ENCODE results near the gene WLS. TPM values are rescaled to one million over a fixed set of nuclear protein-coding genes. Genes with fewer than 3 reads are reported as not detected.
"Not testable (repeated sequence)": the region's sequence is repeated elsewhere in the genome, so short reads cannot be mapped to it uniquely, and the experiment has no call there.

WLS gene
- total RNA-seq, 2 donors from 2014 or later, result not detected

DNA sequence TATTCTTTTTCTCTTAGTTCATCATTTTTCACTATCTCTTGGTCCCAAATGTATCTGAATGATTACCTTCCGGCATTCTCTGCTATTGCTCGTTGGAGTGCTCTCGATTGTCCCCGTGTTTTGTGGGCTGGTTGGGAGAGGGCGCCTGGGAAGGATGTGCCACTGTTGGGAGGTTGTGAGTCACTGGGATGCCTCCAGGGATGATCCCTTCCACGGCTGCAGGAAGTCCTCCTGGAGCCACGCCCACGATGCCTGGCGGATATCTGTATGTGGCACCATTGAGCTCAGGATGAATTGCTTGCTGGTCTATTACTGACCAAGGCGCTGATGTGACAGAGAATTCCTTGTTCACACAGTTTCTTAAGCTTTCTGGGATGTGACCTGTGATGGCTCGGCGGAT lies 70.7 kb downstream of the WLS start:
- H3K9me3 Mint-ChIP-seq; H3K27ac Mint-ChIP-seq; H3K4me3 Mint-ChIP-seq; ATAC-seq; H3K4me1 Mint-ChIP-seq (ENCODE audit: low read depth in 2 of 2); H3K36me3 Mint-ChIP-seq; H3K27me3 Mint-ChIP-seq; DNase-seq (ENCODE audit: low spot score): not testable (repeated sequence)

DNA sequence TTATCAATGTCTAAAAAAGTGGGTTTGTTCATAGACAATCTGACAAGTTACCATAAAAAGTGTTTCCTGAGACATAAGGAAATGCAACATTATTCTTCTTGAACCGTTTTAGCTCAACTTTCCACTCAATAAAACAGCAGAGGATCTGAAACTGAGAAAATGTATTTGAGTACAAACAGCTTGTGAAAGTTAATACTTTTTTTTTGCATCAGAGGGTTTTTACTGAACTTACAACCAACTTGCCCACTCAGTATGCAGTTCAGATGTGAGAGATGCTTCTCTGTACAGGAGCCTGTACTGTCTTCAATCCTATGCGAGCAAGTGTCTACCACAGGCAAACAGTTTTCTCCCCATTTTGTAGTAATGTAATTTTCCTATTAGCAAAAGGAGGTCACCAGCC lies 71.4 kb downstream of the WLS start:
- not testable (repeated sequence) for H3K9me3 Mint-ChIP-seq; H3K27ac Mint-ChIP-seq; ATAC-seq; H3K4me3 Mint-ChIP-seq; DNase-seq (ENCODE audit: low spot score); H3K36me3 Mint-ChIP-seq; H3K4me1 Mint-ChIP-seq (ENCODE audit: low read depth in 2 of 2); H3K27me3 Mint-ChIP-seq

DNA sequence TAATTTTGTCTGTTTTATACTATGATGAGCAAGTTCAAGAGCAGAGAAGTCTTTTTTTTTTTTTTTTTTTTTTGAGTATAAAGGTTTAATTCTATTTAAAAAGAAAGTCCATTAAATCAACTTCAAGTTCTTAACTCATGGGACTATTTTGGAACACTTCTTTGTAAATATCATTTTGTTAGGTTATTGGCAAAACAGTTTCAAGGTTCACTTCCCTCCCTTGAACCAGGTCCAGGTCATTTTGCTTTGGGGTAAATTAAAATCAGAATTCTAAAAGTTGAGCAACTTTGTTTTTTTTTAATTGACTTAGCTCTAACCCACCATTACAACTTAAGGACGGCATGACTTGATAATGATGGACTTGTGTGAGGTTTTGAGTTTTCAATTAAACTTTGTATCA lies 72.3 kb downstream of the WLS start:
- Mint-ChIP-seq H3K9me3 (no peaks in the 10 kb centered on the region), H3K27me3 (peaks cover 0 to 3% of the 10 kb centered on the region in 2 donors), H3K4me1 (ENCODE audit: low read depth in 2 of 2) (no peaks in the 10 kb centered on the region), H3K4me3 (no peak overlapping the region), H3K36me3 (no peaks in the 10 kb centered on the region), H3K27ac (no peak overlapping the region)
- DNase-seq (ENCODE audit: low spot score) (no peak), ATAC-seq (no peak)

DNA sequence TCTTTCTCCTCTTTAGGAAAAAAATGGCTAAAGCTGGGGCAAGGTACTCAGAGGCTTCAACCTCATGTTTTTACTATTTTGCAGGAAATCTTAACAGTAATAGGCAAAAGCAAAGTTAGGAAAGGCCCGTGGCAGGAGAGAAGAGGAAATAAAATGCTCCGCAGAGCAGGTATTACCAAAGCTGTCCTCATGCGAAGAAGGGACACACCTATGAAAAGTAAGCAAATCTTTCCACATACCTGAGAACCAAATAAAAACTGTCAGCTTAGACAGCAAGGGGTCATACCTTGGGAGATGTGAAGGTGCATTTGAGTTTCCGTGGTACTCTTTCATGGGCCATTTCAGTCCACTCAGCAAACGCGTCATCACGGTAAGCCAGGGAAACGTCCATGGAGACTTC lies 73.5 kb downstream of the WLS start:
- peaks cover 0 to under 1% of the 10 kb centered on the region in 2 donors for H3K27me3 Mint-ChIP-seq
- H3K27ac Mint-ChIP-seq, result no peak overlapping the region
- H3K9me3 Mint-ChIP-seq, result no peaks in the 10 kb centered on the region
- no peak overlapping the region for H3K4me3 Mint-ChIP-seq
- DNase-seq (ENCODE audit: low spot score) (no peak), ATAC-seq (no peak)
- H3K4me1 Mint-ChIP-seq (ENCODE audit: low read depth in 2 of 2), result no peaks in the 10 kb centered on the region
- no peaks in the 10 kb centered on the region for H3K36me3 Mint-ChIP-seq

DNA sequence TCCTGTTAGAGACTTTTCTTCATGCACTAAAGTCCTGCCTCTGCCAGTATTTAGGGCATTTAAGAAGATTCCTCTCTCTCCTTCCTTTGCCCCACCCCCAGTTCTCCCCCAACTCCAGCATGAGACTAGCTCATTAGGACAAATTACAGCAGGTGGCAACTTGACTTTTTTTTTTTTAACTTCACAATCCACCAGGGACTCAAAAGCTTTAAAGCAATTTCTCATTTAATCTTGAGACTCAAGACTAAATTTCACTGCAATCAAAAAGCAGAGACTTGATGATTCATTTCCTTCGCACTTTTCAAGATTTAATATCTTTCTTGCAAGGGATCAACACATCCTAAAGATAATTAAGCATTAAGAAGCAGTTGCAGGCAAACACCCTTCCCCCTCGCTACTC lies 74.9 kb downstream of the WLS start:
- ATAC-seq, result no peak

DNA sequence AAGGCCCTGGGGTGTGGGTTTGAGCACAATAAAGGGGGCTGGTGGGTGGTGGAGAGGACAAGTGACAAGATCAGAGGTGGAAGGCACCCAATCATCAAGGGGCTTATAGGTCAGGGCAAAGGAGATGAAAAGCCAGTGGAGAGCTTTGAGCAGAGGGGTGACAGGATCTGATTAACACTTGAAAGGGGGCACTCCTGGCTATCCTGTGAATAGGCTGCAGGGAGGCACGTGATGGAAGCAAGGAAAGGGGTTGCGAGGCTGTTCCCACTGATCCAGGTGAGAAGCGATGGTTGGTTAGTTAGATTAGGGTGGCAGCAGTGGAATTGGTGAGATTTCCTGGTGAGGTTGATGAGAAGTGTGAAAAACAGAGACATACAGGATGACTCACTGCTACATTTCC lies 80.6 kb downstream of the WLS start:
- no peak overlapping the region for H3K4me3 Mint-ChIP-seq
- H3K27ac Mint-ChIP-seq, result no peak overlapping the region
- H3K9me3 Mint-ChIP-seq, result no peaks in the 10 kb centered on the region
- no peaks in the 10 kb centered on the region for H3K27me3 Mint-ChIP-seq
- peak in 1 of 2 donors; percentile 20 for ATAC-seq
- no peaks in the 10 kb centered on the region for H3K4me1 Mint-ChIP-seq (ENCODE audit: low read depth in 2 of 2)
- no peak for DNase-seq (ENCODE audit: low spot score)
- H3K36me3 Mint-ChIP-seq, result no peaks in the 10 kb centered on the region

More for the DNA sequence above, 74.9 kb downstream of the WLS start:
- H3K27me3 Mint-ChIP-seq, result no peaks in the 10 kb centered on the region
- no peak overlapping the region for H3K4me3 Mint-ChIP-seq
- H3K27ac Mint-ChIP-seq, result no peak overlapping the region
- DNase-seq (ENCODE audit: low spot score), result no peak
- H3K36me3 Mint-ChIP-seq, result no peaks in the 10 kb centered on the region
- no peaks in the 10 kb centered on the region for H3K9me3 Mint-ChIP-seq
- no peaks in the 10 kb centered on the region for H3K4me1 Mint-ChIP-seq (ENCODE audit: low read depth in 2 of 2)

DNA sequence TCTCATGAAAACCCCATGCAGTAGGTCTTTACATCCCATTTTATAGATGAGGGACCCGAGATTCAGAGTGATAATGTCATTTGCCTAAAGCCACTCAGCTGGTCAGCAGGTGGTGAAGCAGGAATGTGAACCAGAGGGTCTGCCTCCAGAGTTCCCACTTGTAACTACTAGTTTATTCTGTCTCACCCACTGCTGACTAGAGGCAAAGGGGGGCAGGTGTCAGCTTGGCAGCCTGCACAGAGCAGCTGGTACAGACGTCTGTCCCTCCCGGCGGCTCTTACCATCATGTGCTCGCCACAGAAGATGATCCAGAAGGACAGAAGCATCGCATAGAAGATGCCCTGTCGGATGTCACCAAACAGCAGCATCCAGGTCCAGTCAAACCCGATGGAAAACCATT lies 82.4 kb downstream of the WLS start:
- H3K27ac Mint-ChIP-seq, result no peak overlapping the region

DNA sequence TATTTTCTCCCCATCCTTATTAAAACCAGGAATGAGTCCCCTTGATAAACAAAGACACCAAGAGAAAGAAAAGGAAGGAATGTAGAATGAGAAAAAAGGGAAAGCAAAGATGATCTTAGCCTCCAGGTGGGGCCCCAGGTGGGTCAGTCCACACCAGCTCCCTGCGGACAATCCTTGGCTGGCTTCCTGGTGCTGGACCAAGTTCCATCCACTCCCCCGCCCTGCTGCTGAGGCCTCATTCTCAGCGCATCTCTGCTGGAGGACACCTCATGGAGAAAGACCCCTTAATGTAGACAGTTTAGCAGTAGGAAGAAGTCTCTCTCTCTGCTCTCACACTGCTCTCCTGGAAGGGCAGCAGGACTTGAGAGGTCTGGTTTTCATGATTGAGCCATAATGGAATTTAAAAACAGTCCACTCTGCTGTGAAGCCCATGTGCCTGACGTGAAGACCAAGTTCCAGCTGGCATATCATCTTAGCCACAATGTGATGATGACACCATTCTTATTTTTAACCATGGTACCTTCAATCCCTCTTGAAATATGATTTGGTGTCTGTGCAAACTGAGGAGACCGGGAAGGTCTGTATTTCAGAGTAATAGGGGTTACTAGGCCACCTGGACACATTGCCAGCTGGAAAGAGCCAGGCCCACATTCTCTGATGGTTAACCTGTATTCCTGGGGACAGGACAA lies 83.1 kb downstream of the WLS start:
- Mint-ChIP-seq H3K36me3 (no peaks in the 10 kb centered on the region), H3K4me3 (no peak overlapping the region), H3K27ac (no peak overlapping the region), H3K9me3 (no peaks in the 10 kb centered on the region), H3K27me3 (no peaks in the 10 kb centered on the region), H3K4me1 (ENCODE audit: low read depth in 2 of 2) (no peaks in the 10 kb centered on the region)
- peak in 1 of 2 donors; percentile 26 for ATAC-seq
- DNase-seq (ENCODE audit: low spot score), result no peak

More for the DNA sequence above, 82.4 kb downstream of the WLS start:
- DNase-seq (ENCODE audit: low spot score) (no peak), ATAC-seq (no peak)
- Mint-ChIP-seq H3K36me3 (no peaks in the 10 kb centered on the region), H3K9me3 (no peaks in the 10 kb centered on the region), H3K4me1 (ENCODE audit: low read depth in 2 of 2) (no peaks in the 10 kb centered on the region), H3K4me3 (no peak overlapping the region), H3K27me3 (no peaks in the 10 kb centered on the region)

DNA sequence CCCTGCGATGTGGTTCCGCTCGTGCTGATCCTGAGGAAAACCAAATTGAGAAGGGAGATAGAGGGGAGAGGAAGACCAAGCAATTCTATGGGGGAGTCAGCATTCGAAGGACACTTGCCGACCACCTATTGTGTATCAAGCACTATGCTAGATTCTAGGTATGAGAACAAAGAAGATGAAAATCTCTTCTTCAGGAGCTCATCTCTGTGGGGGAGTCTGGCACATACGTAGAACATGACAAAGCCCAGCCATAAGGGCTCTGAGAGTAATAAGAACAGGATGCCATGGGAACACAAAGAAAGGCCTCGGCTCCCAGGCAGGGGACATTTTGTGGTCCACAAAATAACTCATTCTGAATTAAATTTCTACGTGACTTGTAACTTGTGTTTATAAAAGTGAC lies 83.7 kb downstream of the WLS start:
- Mint-ChIP-seq H3K4me3 (no peak overlapping the region), H3K4me1 (ENCODE audit: low read depth in 2 of 2) (no peaks in the 10 kb centered on the region), H3K9me3 (no peaks in the 10 kb centered on the region), H3K27ac (no peak overlapping the region), H3K27me3 (no peaks in the 10 kb centered on the region), H3K36me3 (no peaks in the 10 kb centered on the region)
- ATAC-seq (no peak), DNase-seq (ENCODE audit: low spot score) (no peak)

DNA sequence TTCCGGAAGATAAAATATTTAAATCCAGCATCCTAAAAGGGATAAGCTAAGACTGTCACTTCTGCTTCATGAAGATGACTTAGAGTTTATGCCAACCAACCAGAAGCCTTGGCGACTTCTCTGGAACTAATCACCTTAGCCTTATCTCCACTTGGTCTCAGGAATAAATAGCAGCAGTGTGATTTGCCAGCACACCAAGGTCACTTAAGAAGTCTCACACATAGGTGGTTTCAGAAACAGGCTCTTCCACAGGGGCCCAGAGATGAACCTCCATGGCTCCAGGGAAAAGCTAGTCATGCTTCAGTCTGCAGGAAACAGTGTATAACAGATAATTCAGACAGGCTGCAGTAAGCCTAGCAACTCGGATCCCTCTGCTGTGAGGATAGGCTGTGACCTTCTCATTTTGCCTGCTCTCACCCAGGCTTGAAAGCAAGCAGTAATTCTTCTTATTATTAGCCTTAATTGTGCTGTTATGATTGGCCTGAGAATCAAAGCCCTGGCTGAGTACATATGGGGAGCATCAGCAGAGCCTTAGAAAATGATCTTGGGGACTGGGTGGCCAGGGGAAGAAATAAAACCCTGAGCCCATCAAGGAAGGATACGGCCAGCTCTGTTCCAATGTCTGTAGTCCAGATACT lies 84.7 kb downstream of the WLS start:
- ATAC-seq (no peak), DNase-seq (ENCODE audit: low spot score) (no peak)
- Mint-ChIP-seq H3K27ac (no peak overlapping the region), H3K36me3 (no peaks in the 10 kb centered on the region), H3K27me3 (no peaks in the 10 kb centered on the region), H3K4me1 (ENCODE audit: low read depth in 2 of 2) (no peaks in the 10 kb centered on the region), H3K9me3 (no peaks in the 10 kb centered on the region), H3K4me3 (no peak overlapping the region)

DNA sequence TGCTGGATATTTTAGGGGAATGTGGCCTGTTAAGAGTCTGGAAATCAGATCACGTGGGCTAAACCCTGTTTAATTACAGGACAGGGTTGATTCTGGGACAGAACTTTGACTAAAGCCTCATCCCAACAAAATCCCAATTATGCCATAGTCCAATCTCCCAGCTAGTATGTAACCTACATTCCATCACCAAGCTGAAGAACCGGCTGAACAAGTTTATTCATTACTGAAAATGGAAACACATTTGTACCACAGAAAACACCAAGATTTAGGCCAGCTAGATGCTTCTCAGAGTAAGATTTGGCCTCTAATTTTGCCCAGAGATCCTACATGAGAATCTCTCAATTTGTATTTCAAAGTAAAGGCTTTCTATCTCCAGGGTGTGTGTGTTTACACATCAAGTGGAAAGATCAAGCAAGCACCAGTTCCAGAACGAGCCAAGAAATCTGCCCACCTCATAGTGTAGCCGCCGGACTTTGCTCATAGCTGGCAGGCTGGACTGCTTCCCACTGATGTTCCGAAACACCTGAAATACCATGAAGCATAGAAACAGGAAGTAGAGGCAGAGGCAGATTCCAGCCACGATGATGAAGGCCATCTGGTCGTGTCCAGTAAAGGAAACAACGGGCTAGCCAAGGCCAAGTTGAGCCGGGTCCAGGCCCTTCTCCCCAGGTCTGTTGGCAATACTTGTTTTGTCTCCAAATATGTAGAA lies 86.8 kb downstream of the WLS start:
- no peaks in the 10 kb centered on the region for H3K4me1 Mint-ChIP-seq (ENCODE audit: low read depth in 2 of 2)
- no peaks in the 10 kb centered on the region for H3K36me3 Mint-ChIP-seq
- no peak overlapping the region for H3K4me3 Mint-ChIP-seq
- no peak overlapping the region for H3K27ac Mint-ChIP-seq
- no peak for ATAC-seq
- no peaks in the 10 kb centered on the region for H3K9me3 Mint-ChIP-seq
- H3K27me3 Mint-ChIP-seq, result peaks cover 0 to 2% of the 10 kb centered on the region in 2 donors
- no peak for DNase-seq (ENCODE audit: low spot score)

DNA sequence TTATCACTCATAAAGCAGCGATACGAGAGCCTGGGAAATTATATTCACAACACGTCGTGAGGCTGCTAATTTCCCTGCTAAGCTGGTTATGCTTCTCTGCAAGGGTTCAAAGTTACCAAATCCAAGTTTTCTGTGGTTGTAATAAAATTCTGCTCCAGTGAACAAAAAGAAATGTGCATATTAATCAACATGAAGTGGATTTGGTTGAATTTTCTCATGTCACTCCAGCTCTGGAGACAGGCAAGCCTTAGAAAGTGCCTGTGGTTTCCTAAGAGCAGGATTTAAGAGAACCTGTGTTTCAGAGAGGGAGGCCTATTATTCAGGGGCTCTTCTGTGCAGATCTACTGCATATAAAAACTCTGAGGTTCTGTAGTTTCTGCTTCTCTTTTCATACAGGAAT lies 87.5 kb downstream of the WLS start:
- ATAC-seq (no peak), DNase-seq (ENCODE audit: low spot score) (no peak)
- peaks cover 0 to 2% of the 10 kb centered on the region in 2 donors for H3K27me3 Mint-ChIP-seq
- no peaks in the 10 kb centered on the region for H3K4me1 Mint-ChIP-seq (ENCODE audit: low read depth in 2 of 2)
- H3K4me3 Mint-ChIP-seq, result no peak overlapping the region
- no peak overlapping the region for H3K27ac Mint-ChIP-seq
- H3K9me3 Mint-ChIP-seq, result no peaks in the 10 kb centered on the region
- H3K36me3 Mint-ChIP-seq, result no peaks in the 10 kb centered on the region

DNA sequence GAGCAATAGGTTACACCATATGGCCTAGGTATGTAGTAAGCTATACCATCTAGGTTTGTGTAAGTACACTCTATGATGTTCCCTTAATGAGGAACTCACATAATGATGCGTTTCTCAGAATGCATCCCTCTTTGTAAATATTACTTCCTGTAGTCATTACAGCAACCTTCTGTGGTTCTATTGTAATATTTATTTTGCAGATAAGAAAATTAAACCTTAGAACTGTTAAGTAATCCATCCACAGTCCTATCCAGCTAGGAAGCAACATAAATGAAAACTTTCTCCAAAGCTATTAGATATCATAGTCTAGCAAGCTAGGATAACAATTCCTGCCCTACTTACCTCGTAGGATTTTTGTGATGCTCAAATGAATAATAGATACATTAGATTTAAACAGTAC lies 88.7 kb downstream of the WLS start:
- Mint-ChIP-seq H3K27me3 (peaks cover 0 to 2% of the 10 kb centered on the region in 2 donors), H3K9me3 (no peaks in the 10 kb centered on the region), H3K4me3 (no peak overlapping the region), H3K27ac (no peak overlapping the region), H3K4me1 (ENCODE audit: low read depth in 2 of 2) (no peaks in the 10 kb centered on the region), H3K36me3 (no peaks in the 10 kb centered on the region)
- ATAC-seq (no peak), DNase-seq (ENCODE audit: low spot score) (no peak)

DNA sequence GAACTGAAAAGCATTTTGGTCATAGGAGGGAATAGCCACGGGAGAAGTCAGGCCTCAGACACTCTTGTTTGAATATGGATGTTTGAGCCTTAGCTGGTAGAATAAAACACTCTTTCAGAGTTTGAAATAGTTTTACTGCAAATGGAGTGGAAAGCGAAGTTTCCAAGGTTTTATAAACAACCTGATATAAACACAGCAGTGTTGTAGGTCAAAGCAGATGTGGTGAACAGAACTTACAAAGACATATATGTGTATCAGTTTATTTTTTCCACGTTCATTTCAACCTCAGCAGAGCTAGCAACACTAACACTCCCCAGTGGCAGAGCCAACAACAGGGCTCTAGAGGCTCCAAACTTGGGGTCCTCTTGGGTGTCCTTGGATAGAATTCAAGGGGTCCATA lies 89.9 kb downstream of the WLS start:
- Mint-ChIP-seq H3K4me1 (ENCODE audit: low read depth in 2 of 2) (no peaks in the 10 kb centered on the region), H3K27ac (no peak overlapping the region), H3K27me3 (peaks cover 0 to 2% of the 10 kb centered on the region in 2 donors), H3K9me3 (no peaks in the 10 kb centered on the region), H3K36me3 (no peaks in the 10 kb centered on the region), H3K4me3 (no peak overlapping the region)
- ATAC-seq (no peak), DNase-seq (ENCODE audit: low spot score) (no peak)

All from natural killer cell treated with Interleukin-12 subunit alpha and Interleukin-12 subunit beta and Interleukin-15 and Interleukin-18, amount 100 ng/mL, for 72 hours (primary cell).